Common myeloid progenitor, CD34-positive (primary cell): ENCODE measurements around the gene INO80B.
"Not testable (repeated sequence)": the region's sequence is repeated elsewhere in the genome, so short reads cannot be mapped to it uniquely, and the experiment has no call there.

Experiments used
- CTCF ChIA-PET: fragments of 350-600 bp; sonication (Branson Sonifier 250); formaldehyde crosslinking; loops from one replicate; lab custom pipeline; 2021; ENCODE audit warnings: antibody characterized with exemption; lab: Charles Lee
- POLR2A ChIA-PET: fragments of 350-600 bp; sonication (Branson Sonifier 250); formaldehyde crosslinking; loops from one replicate; lab custom pipeline; 2021; ENCODE audit warnings: antibody characterized with exemption; lab: Charles Lee
- DNase-seq, 3 donors: peaks; one replicate each; pipeline versions ENCODE4 v3.0.0 to v3.0.0-alpha.2; 2013
- H3K27ac ChIP-seq, 2 experiments: 1 replicate in 1 of 2; 2 replicates in 1 of 2; pipeline ENCODE4 v1.7.0; 2013; ENCODE audit warnings: inconsistent platforms in 2 of 2, low read length in 2 of 2, mild to moderate bottlenecking in 2 of 2, low read depth in 1 of 2, moderate library complexity in 1 of 2; ENCODE audit not compliant: severe bottlenecking in 2 of 2, insufficient read depth in 1 of 2, poor library complexity in 1 of 2
- H3K27me3 ChIP-seq, 5 experiments: replicated peaks in 2 of 5; 1 replicate in 3 of 5; 2 replicates in 2 of 5; pipeline versions ENCODE4 v1.6.1 to v1.7.0; 2013; ENCODE audit warnings: low read length in 4 of 5, mild to moderate bottlenecking in 2 of 5, moderate library complexity in 2 of 5, inconsistent platforms in 1 of 5; ENCODE audit not compliant: insufficient read depth in 5 of 5, control insufficient read depth in 4 of 5
- H3K36me3 ChIP-seq, 4 experiments: 1 replicate in 2 of 4; 2 replicates in 2 of 4; pipeline versions ENCODE4 v1.6.1 to v1.7.0; 2013; ENCODE audit warnings: low read length in 3 of 4, control low read depth in 1 of 4, mild to moderate bottlenecking in 1 of 4; ENCODE audit not compliant: control insufficient read depth in 4 of 4, insufficient read depth in 4 of 4
- H3K4me1 ChIP-seq, 4 experiments: 1 replicate in 3 of 4; 2 replicates in 1 of 4; pipeline versions ENCODE4 v1.6.1 to v1.7.1; 2013; ENCODE audit warnings: low read length in 3 of 4, mild to moderate bottlenecking in 3 of 4, control low read depth in 1 of 4, inconsistent platforms in 1 of 4, moderate library complexity in 1 of 4; ENCODE audit not compliant: control insufficient read depth in 4 of 4, insufficient read depth in 4 of 4; ENCODE audit errors: control extremely low read depth in 1 of 4
- H3K4me3 ChIP-seq, 7 experiments: 1 replicate in 4 of 7; 2 replicates in 3 of 7; pipeline versions ENCODE4 v1.5.1 to v1.7.0; 2013; ENCODE audit warnings: mild to moderate bottlenecking in 7 of 7, low read length in 6 of 7, moderate library complexity in 6 of 7, inconsistent platforms in 2 of 7, low read depth in 2 of 7, control low read depth in 1 of 7; ENCODE audit not compliant: insufficient read depth in 4 of 7, control insufficient read depth in 1 of 7; ENCODE audit errors: extremely low read depth in 1 of 7
- H3K9me3 ChIP-seq, 5 experiments: 1 replicate in 4 of 5; 2 replicates in 1 of 5; pipeline versions ENCODE4 v1.6.1 to v1.7.1; 2013; ENCODE audit warnings: low read length in 4 of 5, mild to moderate bottlenecking in 2 of 5, inconsistent platforms in 1 of 5, low read depth in 1 of 5, moderate library complexity in 1 of 5; ENCODE audit not compliant: control insufficient read depth in 4 of 5, insufficient read depth in 2 of 5; ENCODE audit errors: control extremely low read depth in 1 of 5
- WGBS: methylation state at CpG from one replicate; pipeline ENCODE4 v1.1.5; 2013; ENCODE audit not compliant: insufficient coverage; 5-methylcytosine and 5-hydroxymethylcytosine counted together

Gene INO80B

GRCh38 chr2:74470742-74471141 lies 15.9 kb downstream of the INO80B start:
- H3K27me3 ChIP-seq, DNase-seq, H3K9me3 ChIP-seq, H3K4me3 ChIP-seq: not testable (repeated sequence)
- POLR2A ChIA-PET = interaction anchor here (2.9 kb wide), 1 partner anchor 12 kb away, joined by 12 read pairs; the partner anchor contains the start of gene WBP1
- CTCF ChIA-PET = interaction anchor here (1.5 kb wide), 1 partner anchor 62 kb away, joined by 5 read pairs; no protein-coding TSS in a partner anchor
- Histone ChIP-seq H3K27ac (peak overlapping the region in 1 of 2 experiments; percentile 84), H3K36me3 (peaks cover 0 to 16% (median 15%) of the 10 kb centered on the region in 4 experiments), H3K4me1 (peaks cover 12 to 34% (median 25%) of the 10 kb centered on the region in 4 experiments)
- WGBS = 99% methylated on average over 9 of the region's 12 CpGs

- ChIA-PET CTCF (interaction anchor here (0.8 to 1.5 kb wide), 2 partner anchors 51 to 61 kb away, joined by 3 to 5 read pairs; no protein-coding TSS in a partner anchor), POLR2A (interaction anchor here (1.3 to 2.9 kb wide), 2 partner anchors 13 to 17 kb away, joined by 4 to 12 read pairs; partner anchors contain the start of genes INO80B and WBP1)
- peaks cover 0 to 21% (median 17%) of the 10 kb centered on the region in 4 experiments for H3K36me3 ChIP-seq
- H3K27ac ChIP-seq = peak overlapping the region; percentile 78 to 84
- H3K27me3 ChIP-seq = no peaks in the 10 kb centered on the region
- WGBS = 97% methylated on average over 3 of the region's 16 CpGs
- no peaks in the 10 kb centered on the region for H3K9me3 ChIP-seq
- peaks cover 7 to 29% (median 21%) of the 10 kb centered on the region in 4 experiments for H3K4me1 ChIP-seq
- no peak for DNase-seq
- peak overlapping the region; percentile 40 to 93 (median 87) for H3K4me3 ChIP-seq
Measured at GRCh38 chr2:74471332-74472065, 16.6 kb downstream of the INO80B start.

DNA sequence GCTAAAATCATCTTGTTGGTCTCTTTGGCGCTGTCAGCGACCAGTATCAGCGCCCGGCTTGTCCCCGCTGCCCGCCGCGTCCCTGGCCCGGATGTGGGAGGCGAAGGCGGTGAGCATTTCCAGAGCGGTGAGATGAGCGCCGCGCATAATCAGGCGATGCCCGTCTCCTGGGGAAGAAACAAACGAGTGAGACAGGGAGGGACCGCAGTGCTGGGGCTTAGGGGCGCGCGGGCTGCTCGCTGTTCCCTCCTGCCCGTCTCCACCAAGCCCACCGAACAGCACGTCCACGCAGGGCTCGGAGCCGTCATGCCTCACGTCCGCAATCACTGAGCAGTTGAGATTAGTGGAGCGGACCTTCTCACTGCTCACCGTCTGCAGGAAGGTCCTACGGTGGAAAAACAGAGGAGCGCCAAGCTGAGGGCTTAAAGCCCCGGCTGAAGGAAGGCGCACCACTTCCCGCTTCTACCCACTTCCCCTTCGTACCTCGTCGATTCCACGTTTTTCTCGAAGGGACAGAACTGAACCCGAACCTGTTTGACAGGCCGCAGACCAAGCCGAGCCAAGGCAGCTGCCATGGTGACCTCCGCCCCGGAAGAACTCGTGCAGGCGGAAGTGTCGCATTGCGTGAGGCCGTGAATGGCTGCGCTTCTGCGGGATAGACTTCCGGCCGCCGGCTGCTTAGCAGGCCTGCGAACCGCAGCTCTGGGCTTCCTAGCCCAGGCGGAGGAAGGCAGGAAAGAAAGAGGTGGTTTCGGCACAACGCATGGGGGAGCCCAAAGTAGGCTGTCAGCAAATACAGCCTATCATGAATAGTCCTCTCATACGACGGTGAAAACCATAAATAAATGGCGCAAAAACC lies 17.4 kb downstream of the INO80B start, which contains the start of gene MRPL53:
TSS of gene MRPL53 (minus strand) at position 595 of the 859 bp plus-strand sequence. CDS start at position 575, 20 bp downstream.
- CTCF ChIA-PET = interaction anchor here (0.7 to 3.9 kb wide), 12 partner anchors 11 to 222 kb away, joined by 3 to 39 read pairs (median 4); partner anchors contain the start of genes CCDC142, INO80B, TTC31 and WBP1

DNA sequence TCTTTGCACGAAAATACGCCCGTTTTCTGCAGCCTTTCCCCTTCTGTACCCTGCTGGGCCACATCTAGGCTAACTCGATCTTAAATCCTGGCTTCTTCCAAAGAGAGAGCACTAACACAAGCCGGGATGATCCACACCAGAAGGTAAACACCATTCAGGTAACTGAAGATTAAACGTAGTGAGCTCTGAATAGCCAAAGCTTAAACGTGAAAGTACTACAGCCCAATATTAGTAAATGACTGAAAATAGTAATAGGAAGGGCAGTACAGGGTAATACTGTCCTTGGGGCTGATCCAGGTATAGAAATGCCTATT lies 18.0 kb downstream of the INO80B start:
- no peak for DNase-seq
- WGBS = 0% methylated on average over 4 of the region's 7 CpGs
- no peaks in the 10 kb centered on the region for H3K9me3 ChIP-seq
- H3K4me1 ChIP-seq = peaks cover 7 to 39% (median 21%) of the 10 kb centered on the region in 4 experiments
- ChIA-PET POLR2A (interaction anchor here (0.6 to 2.9 kb wide), 4 partner anchors 9 to 81 kb away, joined by 3 to 13 read pairs (median 8); partner anchors contain the start of genes CCDC142, INO80B, TTC31 and WBP1), CTCF (interaction anchor here (0.7 to 3.9 kb wide), 10 partner anchors 10 to 223 kb away, joined by 3 to 39 read pairs (median 4); partner anchors contain the start of genes CCDC142, INO80B, TTC31 and WBP1)
- H3K27ac ChIP-seq = peak overlapping the region; percentile 78 to 84
- H3K36me3 ChIP-seq = peaks cover 2 to 25% (median 19%) of the 10 kb centered on the region in 4 experiments
- H3K4me3 ChIP-seq = peak overlapping the region; percentile 40 to 93 (median 87)
- H3K27me3 ChIP-seq = no peaks in the 10 kb centered on the region

More for the DNA sequence above, 17.4 kb downstream of the INO80B start, which contains the start of gene MRPL53:
- 0% methylated on average over 65 of the region's 66 CpGs for WGBS
- no peaks in the 10 kb centered on the region for H3K9me3 ChIP-seq
- DNase-seq = peak; percentile 98 to 99 (median 99)
- no peaks in the 10 kb centered on the region for H3K27me3 ChIP-seq
- peak within 1 kb of the TSS; percentile 78 to 84 for H3K27ac ChIP-seq
- H3K36me3 ChIP-seq = peaks cover 0 to 24% (median 19%) of the 10 kb centered on the region in 4 experiments
- POLR2A ChIA-PET = interaction anchor here (0.6 to 2.9 kb wide), 4 partner anchors 9 to 82 kb away, joined by 3 to 13 read pairs (median 8); partner anchors contain the start of genes CCDC142, INO80B, TTC31 and WBP1
- peak within 1 kb of the TSS; percentile 40 to 93 (median 87) for H3K4me3 ChIP-seq
- peaks cover 7 to 35% (median 21%) of the 10 kb centered on the region in 4 experiments for H3K4me1 ChIP-seq

- WGBS = 92% methylated on average over 4 of the region's 6 CpGs
- CTCF ChIA-PET = interaction anchor here (1.0 to 3.9 kb wide), 5 partner anchors 9 to 113 kb away, joined by 3 to 39 read pairs (median 12); partner anchors contain the start of genes CCDC142, LBX2 and TTC31
- H3K9me3 ChIP-seq = no peaks in the 10 kb centered on the region
- peaks cover 2 to 26% (median 23%) of the 10 kb centered on the region in 4 experiments for H3K36me3 ChIP-seq
- POLR2A ChIA-PET = interaction anchor here (1.2 kb wide), 1 partner anchor 17 kb away, joined by 5 read pairs; the partner anchor contains the start of gene WBP1
- H3K4me3 ChIP-seq = no peak overlapping the region
- DNase-seq = no peak
- H3K27me3 ChIP-seq = no peaks in the 10 kb centered on the region
- no peak overlapping the region for H3K27ac ChIP-seq
- peaks cover 7 to 39% (median 21%) of the 10 kb centered on the region in 4 experiments for H3K4me1 ChIP-seq
Measured at GRCh38 chr2:74474481-74474880, 19.6 kb downstream of the INO80B start.

- Histone ChIP-seq H3K9me3 (no peaks in the 10 kb centered on the region), H3K4me1 (peaks cover 7 to 39% (median 21%) of the 10 kb centered on the region in 4 experiments), H3K27ac (no peak overlapping the region), H3K36me3 (peaks cover 2 to 26% (median 23%) of the 10 kb centered on the region in 4 experiments), H3K27me3 (no peaks in the 10 kb centered on the region), H3K4me3 (no peak overlapping the region)
- 91% methylated on average over 4 of the region's 5 CpGs for WGBS
- no peak for DNase-seq
- CTCF ChIA-PET = interaction anchor here (0.9 to 3.9 kb wide), 11 partner anchors 8 to 113 kb away, joined by 3 to 39 read pairs (median 4); partner anchors contain the start of genes CCDC142, INO80B, LBX2 and TTC31
- POLR2A ChIA-PET = interaction anchor here (1.2 kb wide), 1 partner anchor 17 kb away, joined by 5 read pairs; the partner anchor contains the start of gene WBP1
Measured at GRCh38 chr2:74474899-74475298, 20.0 kb downstream of the INO80B start.
